Measurements from ENCODE around the gene ZNF516.

DNA sequence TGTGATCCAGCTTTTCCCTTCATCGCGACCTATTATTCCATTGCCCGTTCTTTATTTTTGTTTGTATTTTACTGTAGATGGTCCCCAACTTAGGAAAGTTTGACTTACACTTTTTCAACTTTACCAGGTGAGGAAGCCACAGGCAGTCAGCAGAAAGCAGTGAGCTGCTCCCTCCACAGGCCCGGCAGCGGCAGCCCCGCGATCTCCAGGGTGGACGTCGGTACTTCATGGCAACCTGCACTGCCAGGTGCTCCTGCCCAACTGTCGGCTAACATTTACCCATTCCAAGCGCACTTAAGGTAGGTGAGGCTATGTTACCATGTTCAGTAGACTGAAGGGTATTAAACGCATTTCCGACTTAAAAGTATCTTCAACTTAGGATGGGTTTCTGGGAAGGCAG is 12.8 kb downstream of the ZNF516 start:
- TF ChIP-seq JUN (CRISPR knock-in tag; IDR thresholded peaks at IDR 0.05): no peak
- TF ChIP-seq, protein P1, sequence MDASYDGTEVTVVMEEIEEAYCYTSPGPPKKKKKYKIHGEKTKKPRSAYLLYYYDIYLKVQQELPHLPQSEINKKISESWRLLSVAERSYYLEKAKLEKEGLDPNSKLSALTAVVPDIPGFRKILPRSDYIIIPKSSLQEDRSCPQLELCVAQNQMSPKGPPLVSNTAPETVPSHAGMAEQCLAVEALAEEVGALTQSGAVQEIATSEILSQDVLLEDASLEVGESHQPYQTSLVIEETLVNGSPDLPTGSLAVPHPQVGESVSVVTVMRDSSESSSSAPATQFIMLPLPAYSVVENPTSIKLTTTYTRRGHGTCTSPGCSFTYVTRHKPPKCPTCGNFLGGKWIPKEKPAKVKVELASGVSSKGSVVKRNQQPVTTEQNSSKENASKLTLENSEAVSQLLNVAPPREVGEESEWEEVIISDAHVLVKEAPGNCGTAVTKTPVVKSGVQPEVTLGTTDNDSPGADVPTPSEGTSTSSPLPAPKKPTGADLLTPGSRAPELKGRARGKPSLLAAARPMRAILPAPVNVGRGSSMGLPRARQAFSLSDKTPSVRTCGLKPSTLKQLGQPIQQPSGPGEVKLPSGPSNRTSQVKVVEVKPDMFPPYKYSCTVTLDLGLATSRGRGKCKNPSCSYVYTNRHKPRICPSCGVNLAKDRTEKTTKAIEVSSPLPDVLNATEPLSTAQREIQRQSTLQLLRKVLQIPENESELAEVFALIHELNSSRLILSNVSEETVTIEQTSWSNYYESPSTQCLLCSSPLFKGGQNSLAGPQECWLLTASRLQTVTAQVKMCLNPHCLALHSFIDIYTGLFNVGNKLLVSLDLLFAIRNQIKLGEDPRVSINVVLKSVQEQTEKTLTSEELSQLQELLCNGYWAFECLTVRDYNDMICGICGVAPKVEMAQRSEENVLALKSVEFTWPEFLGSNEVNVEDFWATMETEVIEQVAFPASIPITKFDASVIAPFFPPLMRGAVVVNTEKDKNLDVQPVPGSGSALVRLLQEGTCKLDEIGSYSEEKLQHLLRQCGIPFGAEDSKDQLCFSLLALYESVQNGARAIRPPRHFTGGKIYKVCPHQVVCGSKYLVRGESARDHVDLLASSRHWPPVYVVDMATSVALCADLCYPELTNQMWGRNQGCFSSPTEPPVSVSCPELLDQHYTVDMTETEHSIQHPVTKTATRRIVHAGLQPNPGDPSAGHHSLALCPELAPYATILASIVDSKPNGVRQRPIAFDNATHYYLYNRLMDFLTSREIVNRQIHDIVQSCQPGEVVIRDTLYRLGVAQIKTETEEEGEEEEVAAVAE (CRISPR knock-in tag; IDR thresholded peaks at IDR 0.05; ENCODE audit: borderline replicate concordance): no peak
- TF ChIP-seq, protein P2, sequence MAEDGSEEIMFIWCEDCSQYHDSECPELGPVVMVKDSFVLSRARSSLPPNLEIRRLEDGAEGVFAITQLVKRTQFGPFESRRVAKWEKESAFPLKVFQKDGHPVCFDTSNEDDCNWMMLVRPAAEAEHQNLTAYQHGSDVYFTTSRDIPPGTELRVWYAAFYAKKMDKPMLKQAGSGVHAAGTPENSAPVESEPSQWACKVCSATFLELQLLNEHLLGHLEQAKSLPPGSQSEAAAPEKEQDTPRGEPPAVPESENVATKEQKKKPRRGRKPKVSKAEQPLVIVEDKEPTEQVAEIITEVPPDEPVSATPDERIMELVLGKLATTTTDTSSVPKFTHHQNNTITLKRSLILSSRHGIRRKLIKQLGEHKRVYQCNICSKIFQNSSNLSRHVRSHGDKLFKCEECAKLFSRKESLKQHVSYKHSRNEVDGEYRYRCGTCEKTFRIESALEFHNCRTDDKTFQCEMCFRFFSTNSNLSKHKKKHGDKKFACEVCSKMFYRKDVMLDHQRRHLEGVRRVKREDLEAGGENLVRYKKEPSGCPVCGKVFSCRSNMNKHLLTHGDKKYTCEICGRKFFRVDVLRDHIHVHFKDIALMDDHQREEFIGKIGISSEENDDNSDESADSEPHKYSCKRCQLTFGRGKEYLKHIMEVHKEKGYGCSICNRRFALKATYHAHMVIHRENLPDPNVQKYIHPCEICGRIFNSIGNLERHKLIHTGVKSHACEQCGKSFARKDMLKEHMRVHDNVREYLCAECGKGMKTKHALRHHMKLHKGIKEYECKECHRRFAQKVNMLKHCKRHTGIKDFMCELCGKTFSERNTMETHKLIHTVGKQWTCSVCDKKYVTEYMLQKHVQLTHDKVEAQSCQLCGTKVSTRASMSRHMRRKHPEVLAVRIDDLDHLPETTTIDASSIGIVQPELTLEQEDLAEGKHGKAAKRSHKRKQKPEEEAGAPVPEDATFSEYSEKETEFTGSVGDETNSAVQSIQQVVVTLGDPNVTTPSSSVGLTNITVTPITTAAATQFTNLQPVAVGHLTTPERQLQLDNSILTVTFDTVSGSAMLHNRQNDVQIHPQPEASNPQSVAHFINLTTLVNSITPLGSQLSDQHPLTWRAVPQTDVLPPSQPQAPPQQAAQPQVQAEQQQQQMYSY (CRISPR knock-in tag; IDR thresholded peaks at IDR 0.05): no peak
- no peak for TF ChIP-seq ZNF670 (CRISPR knock-in tag; IDR thresholded peaks at IDR 0.05; ENCODE audit: borderline replicate concordance)
- TF ChIP-seq EZH2 (conservative IDR thresholded peaks at IDR 0.05; ENCODE audit: low read depth, low read length): no peak
- TF ChIP-seq KDM1A (CRISPR knock-in tag; IDR thresholded peaks at IDR 0.05): no peak
- TF ChIP-seq, protein P3, sequence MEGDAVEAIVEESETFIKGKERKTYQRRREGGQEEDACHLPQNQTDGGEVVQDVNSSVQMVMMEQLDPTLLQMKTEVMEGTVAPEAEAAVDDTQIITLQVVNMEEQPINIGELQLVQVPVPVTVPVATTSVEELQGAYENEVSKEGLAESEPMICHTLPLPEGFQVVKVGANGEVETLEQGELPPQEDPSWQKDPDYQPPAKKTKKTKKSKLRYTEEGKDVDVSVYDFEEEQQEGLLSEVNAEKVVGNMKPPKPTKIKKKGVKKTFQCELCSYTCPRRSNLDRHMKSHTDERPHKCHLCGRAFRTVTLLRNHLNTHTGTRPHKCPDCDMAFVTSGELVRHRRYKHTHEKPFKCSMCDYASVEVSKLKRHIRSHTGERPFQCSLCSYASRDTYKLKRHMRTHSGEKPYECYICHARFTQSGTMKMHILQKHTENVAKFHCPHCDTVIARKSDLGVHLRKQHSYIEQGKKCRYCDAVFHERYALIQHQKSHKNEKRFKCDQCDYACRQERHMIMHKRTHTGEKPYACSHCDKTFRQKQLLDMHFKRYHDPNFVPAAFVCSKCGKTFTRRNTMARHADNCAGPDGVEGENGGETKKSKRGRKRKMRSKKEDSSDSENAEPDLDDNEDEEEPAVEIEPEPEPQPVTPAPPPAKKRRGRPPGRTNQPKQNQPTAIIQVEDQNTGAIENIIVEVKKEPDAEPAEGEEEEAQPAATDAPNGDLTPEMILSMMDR (CRISPR knock-in tag; IDR thresholded peaks at IDR 0.05): no peak
- TF ChIP-seq ZFP36L2 (CRISPR knock-in tag; IDR thresholded peaks at IDR 0.05): no peak
- TF ChIP-seq RNF2 (conservative IDR thresholded peaks at IDR 0.05; ENCODE audit: low read depth): no peak
- TF ChIP-seq RFX5 (IDR thresholded peaks at IDR 0.05; ENCODE audit: low read depth, low read length): no peak
- no peak for TF ChIP-seq REXO4 (CRISPR knock-in tag; IDR thresholded peaks at IDR 0.05; ENCODE audit: borderline replicate concordance)
- TF ChIP-seq, protein P4, sequence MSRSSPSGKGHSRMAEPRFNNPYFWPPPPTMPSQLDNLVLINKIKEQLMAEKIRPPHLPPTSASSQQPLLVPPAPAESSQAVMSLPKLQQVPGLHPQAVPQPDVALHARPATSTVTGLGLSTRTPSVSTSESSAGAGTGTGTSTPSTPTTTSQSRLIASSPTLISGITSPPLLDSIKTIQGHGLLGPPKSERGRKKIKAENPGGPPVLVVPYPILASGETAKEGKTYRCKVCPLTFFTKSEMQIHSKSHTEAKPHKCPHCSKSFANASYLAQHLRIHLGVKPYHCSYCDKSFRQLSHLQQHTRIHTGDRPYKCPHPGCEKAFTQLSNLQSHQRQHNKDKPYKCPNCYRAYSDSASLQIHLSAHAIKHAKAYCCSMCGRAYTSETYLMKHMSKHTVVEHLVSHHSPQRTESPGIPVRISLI (CRISPR knock-in tag; IDR thresholded peaks at IDR 0.05; ENCODE audit: borderline replicate concordance): no peak
- TF ChIP-seq FOXM1 (CRISPR knock-in tag; IDR thresholded peaks at IDR 0.05): no peak
